Measurements from ENCODE around the gene ZNF324. TPM values are rescaled to one million over a fixed set of nuclear protein-coding genes. Genes with fewer than 3 reads are reported as not detected.

The ZNF324 gene
- total and polyA plus RNA-seq, 2 of the 13 experiments (the other 11 are each of a cell fraction or from before 2014, with no cell fraction given) = 1.1 to 4.7 TPM

- peak; percentile 85 for TF ChIP-seq ZNF501 (CRISPR knock-in tag; IDR thresholded peaks at IDR 0.05)
- TF ChIP-seq NFYC (CRISPR knock-in tag; IDR thresholded peaks at IDR 0.05) = peak; percentile 94
- TF ChIP-seq POLR2AphosphoS2 (IDR thresholded peaks at IDR 0.05; ENCODE audit: low read depth, low read length) = no peak
- TF ChIP-seq, protein P1, sequence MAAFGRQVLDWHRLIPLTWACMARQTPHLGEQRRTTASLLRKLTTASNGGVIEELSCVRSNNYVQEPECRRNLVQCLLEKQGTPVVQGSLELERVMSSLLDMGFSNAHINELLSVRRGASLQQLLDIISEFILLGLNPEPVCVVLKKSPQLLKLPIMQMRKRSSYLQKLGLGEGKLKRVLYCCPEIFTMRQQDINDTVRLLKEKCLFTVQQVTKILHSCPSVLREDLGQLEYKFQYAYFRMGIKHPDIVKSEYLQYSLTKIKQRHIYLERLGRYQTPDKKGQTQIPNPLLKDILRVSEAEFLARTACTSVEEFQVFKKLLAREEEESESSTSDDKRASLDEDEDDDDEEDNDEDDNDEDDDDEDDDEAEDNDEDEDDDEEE (CRISPR knock-in tag; IDR thresholded peaks at IDR 0.05) = no peak
- no peak for TF ChIP-seq ZNF616 (CRISPR knock-in tag; IDR thresholded peaks at IDR 0.05; ENCODE audit: low read depth)
- peak; percentile 64 for TF ChIP-seq RFX5 (IDR thresholded peaks at IDR 0.05; ENCODE audit: low read depth, low read length)
- TF ChIP-seq ZNF383 (CRISPR knock-in tag; IDR thresholded peaks at IDR 0.05; ENCODE audit: borderline replicate concordance) = no peak
- no peak for TF ChIP-seq SOX13 (IDR thresholded peaks at IDR 0.05)
- no peak for TF ChIP-seq SOX13 (CRISPR knock-in tag; conservative IDR thresholded peaks at IDR 0.05 in 1 of 2, IDR thresholded peaks at IDR 0.05 in 1 of 2)
- no peak for TF ChIP-seq CERS6 (CRISPR knock-in tag; IDR thresholded peaks at IDR 0.05)
- 0 out of 2 replicates have a peak, but pooled peaks have one; percentile 60 for TF ChIP-seq ETV6 (CRISPR knock-in tag; conservative IDR thresholded peaks at IDR 0.05)
- TF ChIP-seq BRF2 (CRISPR knock-in tag; IDR thresholded peaks at IDR 0.05) = no peak
- TF ChIP-seq BRCA1 (CRISPR knock-in tag; IDR thresholded peaks at IDR 0.05) = no peak
- TF ChIP-seq HNRNPH1 (optimal IDR thresholded peaks at IDR 0.05; ENCODE audit: low read depth, low read length) = no peak
- no peak for TF ChIP-seq PTBP1 (IDR thresholded peaks at IDR 0.05; ENCODE audit: low read depth, low read length, poor library complexity, severe bottlenecking)
- 0 out of 2 replicates have a peak, but pooled peaks have one; percentile 39 for TF ChIP-seq ZBTB2 (CRISPR knock-in tag; IDR thresholded peaks at IDR 0.05; ENCODE audit: low read depth)
- no peak for TF ChIP-seq TP53 (CRISPR knock-in tag; conservative IDR thresholded peaks at IDR 0.05)
- TF ChIP-seq IKZF1 (IDR thresholded peaks at IDR 0.05) = no peak
- TF ChIP-seq IKZF4 (CRISPR knock-in tag; IDR thresholded peaks at IDR 0.05; ENCODE audit: borderline replicate concordance, low read depth, not compliant biosample characterization) = no peak
- TF ChIP-seq SCMH1 (CRISPR knock-in tag; IDR thresholded peaks at IDR 0.05; ENCODE audit: borderline replicate concordance) = no peak
- peak; percentile 70 for TF ChIP-seq FOXC1 (CRISPR knock-in tag; IDR thresholded peaks at IDR 0.05; ENCODE audit: borderline replicate concordance)
- TF ChIP-seq NR1H2 (CRISPR knock-in tag; IDR thresholded peaks at IDR 0.05; ENCODE audit: borderline replicate concordance, low read depth) = no peak
- TF ChIP-seq ZNF788 (CRISPR knock-in tag; IDR thresholded peaks at IDR 0.05; ENCODE audit: borderline replicate concordance) = peak; percentile 32; the same call in 1 of the 2 replicates
- TF ChIP-seq, protein P2, sequence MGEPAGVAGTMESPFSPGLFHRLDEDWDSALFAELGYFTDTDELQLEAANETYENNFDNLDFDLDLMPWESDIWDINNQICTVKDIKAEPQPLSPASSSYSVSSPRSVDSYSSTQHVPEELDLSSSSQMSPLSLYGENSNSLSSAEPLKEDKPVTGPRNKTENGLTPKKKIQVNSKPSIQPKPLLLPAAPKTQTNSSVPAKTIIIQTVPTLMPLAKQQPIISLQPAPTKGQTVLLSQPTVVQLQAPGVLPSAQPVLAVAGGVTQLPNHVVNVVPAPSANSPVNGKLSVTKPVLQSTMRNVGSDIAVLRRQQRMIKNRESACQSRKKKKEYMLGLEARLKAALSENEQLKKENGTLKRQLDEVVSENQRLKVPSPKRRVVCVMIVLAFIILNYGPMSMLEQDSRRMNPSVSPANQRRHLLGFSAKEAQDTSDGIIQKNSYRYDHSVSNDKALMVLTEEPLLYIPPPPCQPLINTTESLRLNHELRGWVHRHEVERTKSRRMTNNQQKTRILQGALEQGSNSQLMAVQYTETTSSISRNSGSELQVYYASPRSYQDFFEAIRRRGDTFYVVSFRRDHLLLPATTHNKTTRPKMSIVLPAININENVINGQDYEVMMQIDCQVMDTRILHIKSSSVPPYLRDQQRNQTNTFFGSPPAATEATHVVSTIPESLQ (CRISPR knock-in tag; conservative IDR thresholded peaks at IDR 0.05) = no peak
Observed at GRCh38 chr19:58451358-58452101, 15.3 kb upstream of the ZNF324 start, which contains the start of gene ZNF324B (continued).
